Measurements from ENCODE around the gene DOP1B.

DNA sequence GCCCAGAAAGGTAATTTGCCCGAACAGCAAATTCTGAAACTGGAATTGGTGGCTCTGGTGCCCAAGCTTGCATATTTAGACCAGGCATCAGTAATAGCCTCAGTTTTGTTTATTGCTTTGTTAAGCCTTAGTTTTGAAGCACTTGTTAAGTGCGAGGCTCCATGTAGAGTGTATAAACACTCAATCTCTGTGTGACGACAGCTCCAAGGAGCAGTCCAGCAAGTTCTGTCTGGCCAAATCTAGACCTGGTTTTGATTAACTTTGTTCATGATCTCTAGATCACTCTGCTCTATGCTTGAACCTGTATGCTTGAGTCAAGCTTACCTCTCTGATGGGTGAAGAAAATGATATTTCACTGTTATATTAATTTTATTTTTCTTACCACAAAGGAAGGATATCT, 37.4 kb downstream of the DOP1B start:
- no peak for TF ChIP-seq EZH2 (IDR thresholded peaks at IDR 0.05; ENCODE audit: insufficient read depth, low read length)
- no peak for TF ChIP-seq CTCF (IDR thresholded peaks at IDR 0.05; ENCODE audit: insufficient read depth, low read depth, low read length)

Measured in astrocyte (in vitro differentiated cells and primary cell).